GM19468 (cell line): ENCODE results near the gene CCDC174.
"Not testable (repeated sequence)": the region's sequence is repeated elsewhere in the genome, so short reads cannot be mapped to it uniquely, and the experiment has no call there.

ENCODE experiments used
- ATAC-seq: cut with Tn5 transposase; IDR thresholded peaks from one replicate; pipeline ENCODE4 v1.9.1; 2021; ENCODE audit warnings: mild to moderate bottlenecking, moderate library complexity, moderate number of reproducible peaks; ENCODE audit not compliant: unreplicated experiment; ENCODE audit errors: extremely low read depth

The CCDC174 gene

GRCh38 chr3:14647976-14648955, 3.3 kb upstream of the CCDC174 start:
- ATAC-seq, result no peak

- no peak for ATAC-seq
Observed at GRCh38 chr3:14649466-14649865, 2.1 kb upstream of the CCDC174 start.

- no peak for ATAC-seq
Observed at GRCh38 chr3:14650193-14650592, 1.4 kb upstream of the CCDC174 start.

- not testable (repeated sequence) for ATAC-seq
Observed at GRCh38 chr3:14652360-14652907, 872 bp downstream of the CCDC174 start.

- ATAC-seq, result no peak
Observed at GRCh38 chr3:14657579-14657978, 6.0 kb downstream of the CCDC174 start.

- ATAC-seq, result no peak
Observed at GRCh38 chr3:14658978-14659377, 7.4 kb downstream of the CCDC174 start.

- ATAC-seq, result no peak
Observed at GRCh38 chr3:14660942-14661341, 9.4 kb downstream of the CCDC174 start.

- no peak for ATAC-seq
Observed at GRCh38 chr3:14663396-14664135, 12.0 kb downstream of the CCDC174 start.

- ATAC-seq, result no peak
Observed at GRCh38 chr3:14664170-14664569, 12.6 kb downstream of the CCDC174 start.

- ATAC-seq, result no peak
Observed at GRCh38 chr3:14672588-14672987, 21.0 kb downstream of the CCDC174 start.

- ATAC-seq, result no peak
Observed at GRCh38 chr3:14674841-14675240, 23.3 kb downstream of the CCDC174 start, which contains the start of gene C3orf20. TSS of gene C3orf20 (plus strand) at chr3:14675141. CDS start at chr3:14682714, 7,573 bp downstream.

GRCh38 chr3:14676881-14677280, 25.3 kb downstream of the CCDC174 start:
- no peak for ATAC-seq

GRCh38 chr3:14678015-14678503, 26.5 kb downstream of the CCDC174 start:
- no peak for ATAC-seq

GRCh38 chr3:14680115-14680514, 28.6 kb downstream of the CCDC174 start:
- ATAC-seq, result no peak

- no peak for ATAC-seq
Observed at GRCh38 chr3:14680716-14681115, 29.2 kb downstream of the CCDC174 start.

- ATAC-seq, result no peak
Observed at GRCh38 chr3:14684447-14684846, 32.9 kb downstream of the CCDC174 start.

GRCh38 chr3:14685179-14685578, 33.6 kb downstream of the CCDC174 start:
- no peak for ATAC-seq

GRCh38 chr3:14687360-14687759, 35.8 kb downstream of the CCDC174 start:
- no peak for ATAC-seq

GRCh38 chr3:14688525-14688924, 37.0 kb downstream of the CCDC174 start:
- ATAC-seq, result peak; percentile 14

- ATAC-seq, result no peak
Observed at GRCh38 chr3:14689247-14689980, 37.9 kb downstream of the CCDC174 start.
